ENCODE data around the gene LCE3E.

Gene LCE3E

GRCh38 chr1:152535774-152536173 is 30.8 kb downstream of the LCE3E start:
- no peaks in the 10 kb centered on the region for H3K9me3 Mint-ChIP-seq
- no peak overlapping the region for H3K27ac Mint-ChIP-seq
- peaks cover 18% of the 10 kb centered on the region for H3K27me3 Mint-ChIP-seq
- H3K4me1 Mint-ChIP-seq = no peaks in the 10 kb centered on the region
- H3K4me3 Mint-ChIP-seq = no peak overlapping the region
- H3K36me3 Mint-ChIP-seq = no peaks in the 10 kb centered on the region

- H3K4me3 Mint-ChIP-seq = no peak overlapping the region
- no peaks in the 10 kb centered on the region for H3K36me3 Mint-ChIP-seq
- H3K27me3 Mint-ChIP-seq = peaks cover 17% of the 10 kb centered on the region
- H3K27ac Mint-ChIP-seq = no peak overlapping the region
- no peaks in the 10 kb centered on the region for H3K9me3 Mint-ChIP-seq
- H3K4me1 Mint-ChIP-seq = no peaks in the 10 kb centered on the region
These were observed 33.1 kb downstream of the LCE3E start for GRCh38 chr1:152533327-152533938.

GRCh38 chr1:152525080-152525641 is 41.4 kb downstream of the LCE3E start:
- Mint-ChIP-seq H3K4me1 (no peaks in the 10 kb centered on the region), H3K36me3 (no peaks in the 10 kb centered on the region), H3K9me3 (no peaks in the 10 kb centered on the region), H3K4me3 (no peak overlapping the region), H3K27ac (no peak overlapping the region), H3K27me3 (peaks cover 11% of the 10 kb centered on the region)

GRCh38 chr1:152520561-152521090 is 46.0 kb downstream of the LCE3E start:
- no peaks in the 10 kb centered on the region for H3K4me1 Mint-ChIP-seq
- H3K27ac Mint-ChIP-seq = no peak overlapping the region
- no peak overlapping the region for H3K4me3 Mint-ChIP-seq
- H3K36me3 Mint-ChIP-seq = no peaks in the 10 kb centered on the region
- peaks cover 28% of the 10 kb centered on the region for H3K27me3 Mint-ChIP-seq
- no peaks in the 10 kb centered on the region for H3K9me3 Mint-ChIP-seq

GRCh38 chr1:152519851-152520250 is 46.7 kb downstream of the LCE3E start:
- Mint-ChIP-seq H3K4me1 (peaks cover 2% of the 10 kb centered on the region), H3K9me3 (no peaks in the 10 kb centered on the region), H3K27ac (no peak overlapping the region), H3K36me3 (no peaks in the 10 kb centered on the region), H3K27me3 (peaks cover 31% of the 10 kb centered on the region), H3K4me3 (no peak overlapping the region)

- peaks cover 43% of the 10 kb centered on the region for H3K27me3 Mint-ChIP-seq
- no peak overlapping the region for H3K27ac Mint-ChIP-seq
- no peaks in the 10 kb centered on the region for H3K36me3 Mint-ChIP-seq
- no peaks in the 10 kb centered on the region for H3K9me3 Mint-ChIP-seq
- no peak overlapping the region for H3K4me3 Mint-ChIP-seq
- H3K4me1 Mint-ChIP-seq = peaks cover 5% of the 10 kb centered on the region
These were observed 49.3 kb downstream of the LCE3E start for GRCh38 chr1:152517237-152517811.

- Mint-ChIP-seq H3K4me3 (no peak overlapping the region), H3K4me1 (peaks cover 5% of the 10 kb centered on the region), H3K27me3 (peaks cover 50% of the 10 kb centered on the region), H3K27ac (no peak overlapping the region), H3K9me3 (no peaks in the 10 kb centered on the region), H3K36me3 (no peaks in the 10 kb centered on the region)
These were observed 50.5 kb downstream of the LCE3E start for GRCh38 chr1:152516082-152516481.
